HG03097 (cell line): ENCODE data around the gene AIMP1.

ENCODE experiments used
- ATAC-seq: cut with Tn5 transposase; IDR thresholded peaks from one replicate; pipeline ENCODE4 v1.9.1; 2021; ENCODE audit not compliant: unreplicated experiment, low FRiP score

AIMP1 gene

GRCh38 chr4:106315968-106316772 is at the start of gene AIMP1, which contains the start of gene TBCK:
Gene AIMP1, plus strand, starts transcription at chr4:106316550. Its CDS starts 8,460 bp downstream, at chr4:106325010.
Gene TBCK, minus strand, starts transcription at chr4:106316209. Its CDS starts 7,249 bp downstream, at chr4:106308960.
- ATAC-seq = peak; percentile 82

- no peak for ATAC-seq
Observed at GRCh38 chr4:106268786-106269185, 47.6 kb upstream of the AIMP1 start.

GRCh38 chr4:106269711-106270110 is 46.6 kb upstream of the AIMP1 start:
- no peak for ATAC-seq

- ATAC-seq = no peak
Observed at GRCh38 chr4:106270736-106271135, 45.6 kb upstream of the AIMP1 start.

GRCh38 chr4:106273831-106274230 is 42.5 kb upstream of the AIMP1 start:
- ATAC-seq = no peak

GRCh38 chr4:106277140-106277675 is 39.1 kb upstream of the AIMP1 start:
- ATAC-seq = no peak

GRCh38 chr4:106284227-106284626 is 32.1 kb upstream of the AIMP1 start:
- ATAC-seq = no peak

GRCh38 chr4:106286611-106287010 is 29.7 kb upstream of the AIMP1 start:
- no peak for ATAC-seq

- no peak for ATAC-seq
Observed at GRCh38 chr4:106287353-106287969, 28.9 kb upstream of the AIMP1 start.

GRCh38 chr4:106289737-106290136 is 26.6 kb upstream of the AIMP1 start:
- no peak for ATAC-seq

- ATAC-seq = no peak
Observed at GRCh38 chr4:106291678-106292077, 24.7 kb upstream of the AIMP1 start.

- ATAC-seq = no peak
Observed at GRCh38 chr4:106294062-106294461, 22.3 kb upstream of the AIMP1 start.

GRCh38 chr4:106297245-106298035 is 18.9 kb upstream of the AIMP1 start:
- ATAC-seq = no peak

- no peak for ATAC-seq
Observed at GRCh38 chr4:106299977-106300376, 16.4 kb upstream of the AIMP1 start.

- ATAC-seq = no peak
Observed at GRCh38 chr4:106301393-106302061, 14.8 kb upstream of the AIMP1 start.

- ATAC-seq = no peak
Observed at GRCh38 chr4:106302062-106302438, 14.3 kb upstream of the AIMP1 start.

- no peak for ATAC-seq
Observed at GRCh38 chr4:106303548-106304281, 12.6 kb upstream of the AIMP1 start.

GRCh38 chr4:106304632-106305031 is 11.7 kb upstream of the AIMP1 start:
- ATAC-seq = no peak

- no peak for ATAC-seq
Observed at GRCh38 chr4:106305435-106306055, 10.8 kb upstream of the AIMP1 start.
